ENCODE data around the gene ZNF554.

The ZNF554 gene

DNA sequence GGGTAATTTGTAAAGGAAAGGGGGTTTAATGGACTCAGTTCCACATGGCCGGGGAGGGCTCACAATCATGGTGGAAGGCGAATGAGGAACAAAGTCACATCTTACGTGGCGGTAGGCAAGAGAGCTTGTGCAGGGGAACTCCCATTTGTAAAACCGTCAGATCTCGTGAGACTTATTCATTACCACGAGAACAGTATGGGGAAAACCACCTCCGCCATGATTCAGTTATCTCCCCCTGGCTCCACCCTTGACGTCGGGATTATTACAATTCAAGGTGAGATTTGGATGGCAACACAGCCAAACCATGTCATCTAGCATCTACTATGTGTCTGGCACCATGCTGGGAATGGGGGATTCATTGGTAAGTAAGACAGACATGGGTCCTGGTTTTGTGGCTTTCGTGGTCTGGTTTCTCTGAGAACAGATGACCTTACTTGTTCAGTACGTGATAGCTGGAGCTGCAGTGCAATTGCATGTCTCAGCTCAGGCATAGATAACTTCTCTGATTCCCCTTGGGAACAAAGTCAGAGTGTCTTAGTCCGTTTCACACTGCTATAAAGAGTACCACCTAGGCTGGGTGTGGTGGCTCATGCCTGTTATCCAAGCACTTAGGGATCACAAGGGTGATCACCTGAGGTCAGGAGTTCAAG lies 8.3 kb downstream of the ZNF554 start:
- DNase-seq (ENCODE audit: low spot score): no peak

DNA sequence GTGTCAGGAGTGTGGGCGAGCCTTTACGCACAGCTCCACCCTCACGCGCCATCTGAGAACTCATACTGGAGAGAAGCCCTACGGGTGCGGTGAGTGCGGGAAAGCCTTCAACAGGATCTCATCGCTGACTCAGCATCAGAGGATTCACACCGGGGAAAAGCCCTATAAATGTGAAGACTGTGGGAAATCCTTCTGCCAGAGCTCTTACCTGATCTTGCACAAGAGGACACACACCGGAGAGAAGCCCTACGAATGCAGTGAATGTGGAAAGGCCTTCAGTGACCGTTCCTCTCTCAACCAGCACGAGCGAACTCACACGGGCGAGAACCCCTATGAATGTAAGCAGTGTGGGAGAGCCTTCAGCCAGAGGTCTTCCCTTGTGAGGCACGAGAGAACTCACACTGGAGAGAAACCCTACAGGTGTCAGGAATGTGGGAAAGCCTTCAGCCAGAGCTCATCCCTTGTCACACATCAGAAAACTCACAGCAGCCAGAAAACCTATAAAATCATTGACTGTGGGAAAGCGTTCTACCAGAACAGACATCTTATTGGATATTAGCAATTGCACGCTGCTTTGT lies 14.7 kb downstream of the ZNF554 start:
- no peak for DNase-seq (ENCODE audit: low spot score)

DNA sequence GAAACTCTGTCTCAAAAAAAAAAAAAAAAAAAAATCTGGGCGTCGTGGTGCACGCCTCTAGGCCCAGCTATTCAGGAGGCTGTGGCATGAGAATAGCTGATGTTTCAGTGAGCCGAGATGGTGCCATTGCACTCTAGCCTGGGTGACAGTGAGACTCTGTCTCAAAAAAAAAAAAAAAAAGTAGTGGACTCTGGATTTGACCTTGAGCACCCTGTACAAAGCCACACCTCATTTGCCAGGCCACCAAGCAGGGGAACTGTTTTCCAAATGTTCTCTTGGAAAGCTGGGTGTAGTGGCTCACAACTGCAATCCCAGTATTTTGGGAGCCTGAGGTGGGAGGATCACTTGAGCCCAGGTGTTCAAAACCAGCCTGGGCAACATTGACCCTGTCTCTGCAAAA lies 17.8 kb downstream of the ZNF554 start:
- no peak for DNase-seq (ENCODE audit: low spot score)

DNA sequence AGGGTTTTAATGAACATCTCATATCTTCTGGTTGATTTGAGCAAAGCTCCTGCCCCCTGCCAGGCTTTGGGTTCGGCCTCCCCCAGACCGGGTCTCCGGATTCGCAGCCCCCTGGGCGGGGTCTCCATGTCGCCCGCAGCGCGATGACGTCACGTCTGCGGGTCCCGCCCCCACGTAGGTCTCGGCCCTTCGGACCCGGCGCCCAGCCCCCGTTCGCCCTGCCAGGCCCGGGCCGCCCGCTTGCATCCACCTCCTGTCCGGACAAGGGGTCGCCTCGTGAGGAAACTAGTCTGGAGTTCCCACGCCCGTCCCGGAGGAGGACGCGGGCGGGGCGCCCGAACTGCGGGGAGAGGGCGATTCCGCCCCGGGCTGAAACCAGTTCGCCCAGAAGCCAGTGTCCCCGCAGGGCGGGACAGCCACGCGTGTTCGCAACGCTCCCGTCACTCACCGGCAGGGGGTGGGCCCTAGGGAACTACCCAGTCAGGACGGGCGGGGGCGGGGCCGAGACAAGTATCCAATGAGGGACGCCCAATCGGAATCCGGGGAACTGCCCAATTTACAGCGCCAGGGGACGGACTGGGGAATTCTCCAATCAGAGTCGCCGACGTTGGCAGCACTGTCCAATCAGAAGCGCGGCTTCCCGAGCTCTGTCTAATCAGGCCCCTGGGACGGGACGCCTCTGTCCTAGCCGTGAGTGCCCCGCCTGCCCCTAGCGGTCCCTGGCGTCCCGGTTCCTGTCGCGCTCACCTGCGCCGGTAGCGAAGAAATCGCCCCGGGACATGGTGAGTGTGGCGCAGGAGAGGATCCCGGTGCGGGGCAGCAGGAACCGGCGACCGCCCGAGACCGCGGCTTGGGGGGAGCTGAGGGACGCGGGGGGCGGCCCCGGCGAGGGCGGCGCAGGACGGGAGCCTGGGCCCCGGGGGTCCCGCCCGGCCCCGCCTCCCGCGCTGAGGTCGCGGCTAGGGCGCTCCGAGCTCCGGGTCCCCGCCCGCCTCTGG lies 21.4 kb downstream of the ZNF554 start, which contains the start of gene ZNF555:
ZNF555 (plus strand) TSS at position 682 of the 998 bp plus-strand sequence; CDS start at position 780, 98 bp downstream.
- peak; percentile 99 for DNase-seq (ENCODE audit: low spot score)

DNA sequence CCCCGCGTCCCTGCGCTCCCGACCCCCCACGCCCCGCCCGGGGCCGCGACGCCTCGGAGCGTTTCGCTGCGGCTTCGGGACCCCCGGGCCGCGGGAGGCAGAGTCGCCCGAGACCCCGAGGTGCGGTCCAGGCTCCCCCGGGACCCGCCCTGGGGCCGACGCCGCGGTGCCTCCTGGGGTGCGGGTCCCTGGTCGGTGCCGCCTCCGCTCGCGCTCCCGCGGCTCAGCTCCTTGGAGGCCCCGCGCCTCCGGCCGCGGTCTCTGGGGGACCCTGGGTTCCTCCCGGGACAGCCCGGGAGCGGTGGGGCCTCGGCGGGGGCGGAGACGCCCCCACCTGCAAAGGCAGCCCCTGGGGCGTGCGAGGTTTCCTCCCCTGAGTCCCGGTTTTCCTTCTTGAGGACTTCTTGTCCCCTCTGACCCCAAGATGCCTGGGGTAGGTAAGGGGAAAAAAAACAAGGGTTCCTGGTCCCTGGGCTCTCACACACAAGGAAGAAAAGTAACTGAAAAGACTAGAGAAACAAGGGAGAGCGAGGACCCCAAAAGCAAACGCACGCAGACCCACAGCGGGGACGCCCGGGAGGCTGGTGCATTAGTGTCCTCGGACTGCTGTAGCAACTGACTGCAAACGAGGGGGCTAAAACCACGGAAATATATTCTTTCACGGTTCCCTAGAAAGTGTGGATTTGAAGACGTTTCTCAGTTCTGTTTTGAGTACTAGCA lies 22.3 kb downstream of the ZNF554 start:
- no peak for DNase-seq (ENCODE audit: low spot score)

DNA sequence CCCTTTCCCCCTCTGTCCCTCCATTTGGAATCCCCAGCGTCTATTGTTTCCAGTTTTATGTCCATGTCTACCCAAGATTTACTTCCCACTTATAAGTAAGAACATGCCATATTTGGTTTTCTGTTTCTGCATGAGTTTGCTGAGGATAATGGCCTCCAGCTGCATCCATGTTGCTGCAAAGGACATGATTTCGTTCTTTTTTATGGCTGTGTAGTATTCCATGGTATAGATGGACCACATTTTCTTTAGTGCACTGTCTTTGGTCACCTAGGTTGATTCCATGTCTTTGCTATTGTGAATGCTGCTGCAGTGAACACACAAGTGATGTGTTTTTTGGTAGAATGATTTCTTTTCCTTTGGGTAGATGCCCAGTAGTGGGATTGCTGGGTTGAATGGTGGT lies 25.4 kb downstream of the ZNF554 start:
- no peak for DNase-seq (ENCODE audit: low spot score)

DNA sequence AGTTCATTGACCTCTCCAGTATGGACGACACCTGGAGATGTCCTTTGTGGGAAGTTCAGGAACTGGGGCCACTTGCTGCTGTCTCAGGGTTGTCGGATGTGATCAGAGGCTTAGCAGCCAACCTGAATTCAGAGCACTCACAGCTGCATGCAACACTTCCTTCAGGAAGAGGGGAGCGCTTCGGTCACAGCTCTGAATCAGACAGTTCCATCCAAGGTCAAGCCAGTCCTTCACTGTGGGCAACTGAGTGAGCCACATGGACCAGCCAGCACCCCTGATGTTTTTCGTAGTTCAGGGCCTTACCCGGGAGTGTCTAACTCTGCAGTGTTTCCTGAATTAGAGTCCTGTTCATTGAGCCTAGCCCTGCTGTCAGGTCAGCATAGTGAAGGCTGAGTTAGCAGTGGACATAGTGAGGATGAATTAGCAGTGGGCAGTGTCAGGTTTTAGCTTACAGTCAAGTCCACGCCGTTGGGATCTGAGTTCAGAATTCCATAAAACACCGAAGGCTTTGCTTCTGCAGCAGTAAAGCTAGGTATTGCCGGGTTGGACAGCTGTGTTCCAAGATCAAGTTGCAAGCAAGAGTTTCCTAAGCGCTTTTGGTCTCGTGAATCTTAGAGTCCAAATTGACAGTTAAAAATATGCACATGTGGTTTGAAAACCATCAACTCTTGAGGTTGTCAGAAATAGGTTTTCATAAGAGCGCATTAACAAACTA lies 26.7 kb downstream of the ZNF554 start:
- DNase-seq (ENCODE audit: low spot score): no peak

DNA sequence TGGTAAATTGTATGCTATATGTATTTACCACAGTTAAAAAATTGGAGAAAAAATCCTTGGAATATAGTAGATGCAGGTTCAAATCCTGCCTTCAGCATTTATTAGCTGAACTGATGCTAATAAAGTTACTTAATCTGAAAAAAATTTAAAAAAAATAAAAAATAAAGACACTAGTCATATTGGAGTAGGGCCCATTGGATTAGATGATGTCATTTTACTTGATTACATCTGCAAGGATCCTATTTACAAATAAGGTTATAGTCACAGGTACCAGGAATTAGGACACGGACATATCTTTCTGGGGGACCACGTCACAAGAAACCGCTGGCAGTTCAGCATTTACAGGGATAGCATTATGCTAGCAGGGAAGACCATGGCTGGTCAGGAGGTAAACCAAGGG lies 27.8 kb downstream of the ZNF554 start:
- DNase-seq (ENCODE audit: low spot score): no peak

DNA sequence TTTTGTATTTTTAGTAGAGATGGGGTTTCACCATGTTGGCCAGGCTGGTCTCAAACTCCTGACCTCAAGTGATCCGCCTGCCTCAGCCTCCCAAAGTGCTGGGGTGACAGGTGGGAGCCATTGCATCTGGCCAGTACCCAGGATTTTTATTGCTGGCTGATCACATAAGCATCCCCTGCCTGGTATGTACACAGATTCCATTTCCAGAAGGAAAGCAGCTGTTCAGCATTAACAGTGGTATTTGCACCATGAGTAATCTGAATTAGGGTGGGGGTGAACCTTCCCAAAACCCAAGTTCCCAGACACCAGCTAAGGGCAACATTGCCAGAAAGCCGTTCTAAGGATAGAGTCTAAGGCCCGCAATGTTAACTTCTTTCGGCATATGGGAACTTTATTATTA lies 28.9 kb downstream of the ZNF554 start:
- no peak for DNase-seq (ENCODE audit: low spot score)

DNA sequence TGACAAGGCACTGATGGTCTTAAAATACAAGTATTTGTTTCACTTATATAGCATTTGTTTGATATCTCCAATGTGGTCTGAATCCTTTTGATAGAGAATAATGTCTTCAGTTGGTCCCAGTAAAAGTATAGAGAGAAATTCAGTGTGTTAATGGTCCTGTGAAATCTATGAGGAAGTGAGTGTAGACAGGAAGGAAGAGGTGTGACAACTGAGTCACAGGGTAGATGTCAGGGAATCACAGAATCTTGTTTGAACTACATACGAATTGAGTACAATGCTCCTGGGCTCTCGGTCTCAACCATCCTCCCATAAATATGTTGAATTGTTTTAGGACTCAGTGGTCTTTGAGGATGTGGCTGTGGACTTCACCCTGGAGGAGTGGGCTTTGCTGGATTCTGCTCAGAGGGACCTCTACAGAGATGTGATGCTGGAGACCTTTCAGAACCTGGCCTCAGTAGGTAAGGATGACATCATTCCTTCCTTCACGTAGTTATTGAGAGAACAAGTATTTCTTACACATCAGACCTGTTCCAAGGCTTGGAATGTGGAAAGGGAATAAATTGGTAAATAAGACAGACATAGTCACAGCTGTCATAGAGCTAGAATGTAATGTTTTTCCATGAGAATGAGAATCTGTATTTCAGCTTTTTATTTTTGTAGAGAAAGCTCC lies 30.7 kb downstream of the ZNF554 start:
- DNase-seq (ENCODE audit: low spot score): no peak

DNA sequence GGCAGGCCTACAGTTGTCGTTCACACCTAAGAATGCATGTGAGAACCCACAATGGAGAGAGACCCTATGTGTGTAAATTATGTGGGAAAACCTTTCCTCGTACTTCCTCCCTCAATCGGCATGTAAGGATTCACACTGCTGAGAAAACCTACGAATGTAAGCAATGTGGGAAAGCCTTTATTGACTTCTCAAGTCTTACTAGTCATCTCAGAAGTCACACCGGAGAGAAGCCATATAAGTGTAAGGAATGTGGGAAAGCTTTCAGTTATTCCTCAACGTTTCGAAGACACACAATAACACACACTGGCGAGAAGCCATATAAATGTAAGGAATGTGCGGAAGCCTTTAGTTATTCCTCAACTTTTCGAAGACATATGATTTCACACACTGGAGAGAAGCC lies 32.9 kb downstream of the ZNF554 start:
- no peak for DNase-seq (ENCODE audit: low spot score)

DNA sequence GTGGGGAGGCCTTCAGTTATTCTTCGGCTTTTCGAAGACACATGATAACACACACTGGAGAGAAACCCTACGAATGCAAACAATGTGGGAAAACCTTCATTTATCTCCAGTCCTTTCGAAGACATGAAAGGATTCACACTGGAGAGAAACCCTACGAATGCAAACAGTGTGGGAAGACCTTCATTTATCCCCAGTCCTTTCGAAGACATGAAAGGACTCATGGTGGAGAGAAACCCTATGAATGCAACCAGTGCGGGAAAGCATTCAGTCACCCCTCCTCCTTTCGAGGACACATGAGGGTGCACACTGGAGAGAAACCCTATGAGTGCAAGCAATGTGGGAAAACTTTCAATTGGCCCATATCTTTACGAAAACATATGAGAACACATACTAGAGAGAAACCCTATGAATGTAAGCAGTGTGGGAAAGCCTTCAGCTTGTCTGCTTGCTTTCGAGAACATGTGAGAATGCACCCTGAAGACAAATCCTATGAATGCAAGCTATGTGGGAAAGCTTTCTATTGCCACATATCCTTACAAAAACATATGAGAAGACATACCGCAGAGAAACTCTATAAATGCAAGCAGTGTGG lies 33.4 kb downstream of the ZNF554 start:
- no peak for DNase-seq (ENCODE audit: low spot score)

DNA sequence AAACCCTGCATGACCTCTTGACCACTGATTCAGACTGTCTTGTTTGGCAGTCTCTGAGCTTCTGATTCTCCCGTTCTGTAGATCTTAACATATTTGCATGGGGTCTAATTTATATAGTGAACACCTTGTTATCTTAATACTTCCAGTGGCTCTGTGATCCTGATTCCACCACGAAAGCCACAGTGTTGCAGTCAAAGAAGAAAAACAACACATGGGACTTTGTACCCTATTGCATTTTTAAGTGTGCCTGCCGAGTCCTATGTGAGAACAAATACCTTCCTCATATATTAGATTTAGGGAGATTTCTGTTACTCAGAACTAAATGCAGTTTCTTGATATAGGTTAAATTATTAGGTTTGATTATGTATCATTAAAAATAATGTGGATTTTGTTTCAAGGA lies 35.2 kb downstream of the ZNF554 start:
- no peak for DNase-seq (ENCODE audit: low spot score)

DNA sequence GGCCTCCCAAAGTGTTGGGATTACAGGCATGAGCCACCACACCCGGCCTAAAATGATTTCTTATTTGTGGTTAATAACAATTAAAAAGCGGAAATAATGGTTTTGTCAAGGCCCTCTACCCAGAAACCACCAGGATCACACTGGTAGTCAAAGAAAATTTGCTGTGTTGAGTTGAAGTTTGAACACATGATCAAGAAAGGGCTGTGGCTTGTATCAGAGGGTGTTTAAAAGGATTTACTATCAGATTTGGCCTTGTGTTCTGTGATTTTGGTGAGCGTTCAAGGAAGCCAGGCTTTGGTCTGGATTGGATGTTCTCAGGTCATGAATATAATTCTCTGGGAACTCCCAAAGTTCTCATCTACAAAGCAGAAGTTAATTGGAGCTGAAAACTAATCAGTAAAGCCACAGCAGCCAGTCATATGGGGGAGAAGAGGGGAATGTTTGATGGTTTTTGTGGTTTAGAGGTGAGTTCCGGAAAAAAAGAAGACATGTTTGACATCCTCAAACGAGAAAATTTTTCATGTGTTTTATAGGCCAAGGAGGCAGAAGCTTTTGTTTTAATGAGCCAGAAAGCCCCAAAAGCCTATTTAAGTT lies 36.9 kb downstream of the ZNF554 start:
- no peak for DNase-seq (ENCODE audit: low spot score)

DNA sequence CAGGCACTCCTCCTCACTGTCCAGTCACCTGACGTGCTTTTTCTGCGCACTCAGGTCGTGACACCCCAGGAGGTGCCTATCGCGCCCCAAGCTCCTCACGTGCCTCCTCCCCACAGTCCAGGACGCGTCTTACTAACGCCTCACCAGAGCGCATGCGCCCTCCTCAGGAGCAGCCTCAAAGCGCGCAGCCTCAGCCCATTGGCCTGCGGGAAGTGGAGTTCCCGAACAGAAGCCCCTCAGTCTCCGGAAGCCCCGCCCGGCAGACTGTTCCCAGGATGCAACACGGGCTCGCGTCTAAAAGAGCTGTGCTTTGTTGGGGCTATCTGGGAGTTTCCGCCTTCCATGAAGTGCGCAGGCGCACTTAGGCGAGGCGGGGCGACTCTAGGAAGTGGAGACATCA lies 39.2 kb downstream of the ZNF554 start:
- no peak for DNase-seq (ENCODE audit: low spot score)

DNA sequence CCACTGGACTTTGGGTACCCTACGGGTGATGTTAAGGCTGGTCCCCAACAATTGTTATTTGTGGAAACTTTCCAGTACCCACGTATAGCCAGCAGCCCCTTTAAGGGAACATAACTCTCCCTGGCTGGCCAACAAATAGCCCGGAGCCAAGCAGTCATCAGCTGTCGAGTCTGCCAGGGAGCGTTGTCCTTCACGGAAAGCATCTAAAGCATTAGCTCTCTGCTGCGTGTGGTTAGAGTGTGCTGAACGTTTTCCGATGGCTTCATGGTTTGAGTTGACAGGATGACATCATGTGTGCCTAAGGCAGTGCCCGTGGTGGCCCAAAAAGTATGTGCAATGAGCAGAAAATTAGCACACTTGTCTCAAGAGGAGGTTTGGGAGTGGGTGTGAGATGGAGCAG lies 44.1 kb downstream of the ZNF554 start:
- DNase-seq (ENCODE audit: low spot score): no peak

DNA sequence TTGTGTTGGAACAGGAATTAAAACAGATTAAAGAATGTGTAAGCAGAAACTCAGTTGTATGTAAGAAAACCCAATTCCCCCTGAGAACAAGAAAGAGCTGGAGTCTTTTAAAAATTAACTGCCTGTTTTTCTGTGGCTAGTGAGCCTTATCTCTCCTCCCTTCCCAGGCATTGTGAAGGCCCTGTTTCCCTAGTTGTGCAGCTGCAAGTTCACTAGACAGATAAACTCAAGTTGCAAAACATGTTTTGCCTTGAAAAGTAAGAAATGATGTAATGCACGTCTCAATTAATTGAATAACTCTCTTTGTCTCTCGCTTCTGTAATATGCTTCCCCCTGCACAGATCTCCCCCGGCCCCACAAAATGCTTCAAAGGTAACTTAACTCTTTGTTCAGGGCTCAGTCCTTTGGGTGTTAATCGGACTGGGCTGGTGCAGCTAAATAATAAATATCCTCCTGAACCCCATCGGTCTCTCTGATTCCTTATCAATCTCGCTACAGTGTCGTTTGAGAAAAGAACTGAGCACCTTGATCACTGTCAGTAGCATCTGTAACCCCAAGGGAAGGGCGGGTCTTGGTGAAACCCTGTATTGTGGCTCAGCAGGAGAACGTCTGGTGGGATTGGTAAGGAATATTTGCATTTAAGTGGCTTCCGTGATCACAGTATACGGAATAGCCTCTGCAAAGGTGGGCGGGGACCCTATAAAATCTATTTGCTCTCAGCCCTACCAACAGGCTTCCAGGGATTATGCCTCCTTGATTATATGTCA lies 45.8 kb downstream of the ZNF554 start:
- no peak for DNase-seq (ENCODE audit: low spot score)

DNA sequence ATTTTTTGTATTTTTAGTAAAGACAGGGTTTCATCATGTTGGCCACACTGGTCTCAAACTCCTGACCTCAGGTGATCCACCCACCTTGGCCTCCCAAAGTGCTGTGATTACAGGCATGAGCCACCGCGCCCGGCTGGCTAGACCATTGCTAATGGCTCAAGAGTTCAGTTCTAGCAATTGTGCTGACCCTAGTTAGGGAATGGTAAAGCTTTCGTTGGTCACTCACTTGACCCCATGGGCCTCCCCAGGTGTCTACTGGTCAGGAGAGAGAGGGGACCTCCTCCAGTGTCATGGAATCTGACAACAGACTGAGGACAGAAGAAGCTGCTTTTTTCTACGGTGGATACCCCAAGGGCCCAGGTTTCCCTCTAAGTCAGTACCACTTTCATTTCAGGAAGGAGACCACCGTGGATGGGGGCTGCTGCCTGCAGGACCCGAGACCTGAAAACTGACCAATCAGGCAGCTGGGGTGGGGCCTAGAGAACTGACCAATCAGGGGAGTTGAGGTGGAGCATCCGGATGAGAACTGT lies 46.9 kb downstream of the ZNF554 start:
- DNase-seq (ENCODE audit: low spot score): no peak
